Epithelial cell of esophagus (primary cell): ENCODE data around the gene SPINK7.

Source experiments
- DNase-seq: peaks from one replicate; pipeline ENCODE4 v3.0.0; 2010; ENCODE audit warnings: low read depth
- H3K4me3 ChIP-seq: 2 replicates; pipeline ENCODE4 v1.5.1; 2011; ENCODE audit warnings: mild to moderate bottlenecking, low read length, control low read depth
- TF ChIP-seq, protein P1 (sequence below): IDR thresholded peaks from 2 replicates; pipeline ENCODE4 v1.5.1; 2011; ENCODE audit warnings: low read depth, mild to moderate bottlenecking, low read length, control low read depth, inconsistent platforms; ENCODE audit not compliant: insufficient read depth; ENCODE audit errors: missing control alignments

SPINK7 gene

DNA sequence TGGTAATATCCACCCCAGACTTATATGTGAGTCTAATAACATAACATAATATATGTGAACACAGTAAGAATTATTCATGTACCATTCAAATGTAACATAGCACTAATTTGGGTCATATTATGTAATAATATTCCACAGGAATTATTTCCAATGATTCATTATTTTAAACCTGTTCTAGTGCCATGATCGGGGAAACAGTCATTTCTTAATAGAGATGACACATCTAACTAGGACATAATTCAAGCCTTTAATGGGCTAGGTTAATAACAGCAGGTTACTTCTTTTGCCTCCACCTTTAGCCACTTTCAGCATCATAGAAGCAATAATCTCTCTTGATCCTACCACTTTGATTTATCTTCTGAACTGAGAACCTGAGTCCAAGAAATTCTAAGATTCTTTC, 35.5 kb downstream of the SPINK7 start:
- no peak overlapping the region for H3K4me3 ChIP-seq
- peak; percentile 71 for DNase-seq
- TF ChIP-seq, protein P1, sequence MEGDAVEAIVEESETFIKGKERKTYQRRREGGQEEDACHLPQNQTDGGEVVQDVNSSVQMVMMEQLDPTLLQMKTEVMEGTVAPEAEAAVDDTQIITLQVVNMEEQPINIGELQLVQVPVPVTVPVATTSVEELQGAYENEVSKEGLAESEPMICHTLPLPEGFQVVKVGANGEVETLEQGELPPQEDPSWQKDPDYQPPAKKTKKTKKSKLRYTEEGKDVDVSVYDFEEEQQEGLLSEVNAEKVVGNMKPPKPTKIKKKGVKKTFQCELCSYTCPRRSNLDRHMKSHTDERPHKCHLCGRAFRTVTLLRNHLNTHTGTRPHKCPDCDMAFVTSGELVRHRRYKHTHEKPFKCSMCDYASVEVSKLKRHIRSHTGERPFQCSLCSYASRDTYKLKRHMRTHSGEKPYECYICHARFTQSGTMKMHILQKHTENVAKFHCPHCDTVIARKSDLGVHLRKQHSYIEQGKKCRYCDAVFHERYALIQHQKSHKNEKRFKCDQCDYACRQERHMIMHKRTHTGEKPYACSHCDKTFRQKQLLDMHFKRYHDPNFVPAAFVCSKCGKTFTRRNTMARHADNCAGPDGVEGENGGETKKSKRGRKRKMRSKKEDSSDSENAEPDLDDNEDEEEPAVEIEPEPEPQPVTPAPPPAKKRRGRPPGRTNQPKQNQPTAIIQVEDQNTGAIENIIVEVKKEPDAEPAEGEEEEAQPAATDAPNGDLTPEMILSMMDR = no peak

DNA sequence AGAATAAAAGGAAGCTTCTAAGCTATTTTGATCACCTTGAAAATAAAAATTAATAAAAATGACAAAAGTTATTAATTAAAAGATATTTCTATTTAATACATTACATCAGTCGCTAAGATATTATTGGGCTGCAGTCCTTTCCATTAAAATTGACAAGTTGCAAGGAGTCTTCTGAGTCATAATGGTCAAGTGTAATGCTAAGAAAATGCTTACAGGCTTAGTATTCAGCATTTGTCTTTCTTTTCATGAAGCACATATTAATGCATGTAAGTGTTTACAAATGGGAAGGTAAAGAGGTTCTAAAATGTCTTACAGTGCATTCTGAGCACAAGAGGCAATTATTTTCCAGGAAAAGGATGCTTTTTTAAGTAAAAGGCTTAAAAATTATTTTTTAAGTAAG, 40.5 kb downstream of the SPINK7 start:
- TF ChIP-seq, protein P1 = no peak
- H3K4me3 ChIP-seq = no peak overlapping the region
- DNase-seq = peak; percentile 48

DNA sequence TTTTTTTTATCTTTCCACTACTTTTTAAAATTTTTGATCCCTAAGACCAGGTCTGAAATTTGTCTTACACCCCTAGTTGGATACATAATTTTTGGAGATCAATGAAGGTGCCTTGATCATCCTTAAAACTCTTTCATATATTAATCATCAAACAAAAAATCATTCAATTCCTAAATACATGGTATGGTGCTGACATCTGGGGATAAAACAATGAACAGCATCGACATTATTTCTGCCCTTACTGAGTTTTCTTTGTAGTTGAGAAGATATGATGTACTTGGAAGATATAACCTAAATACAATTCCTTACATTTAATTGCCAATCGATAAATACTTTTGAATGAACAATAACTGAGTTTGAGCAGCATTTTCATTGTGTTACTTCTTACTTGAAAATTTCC, 41.4 kb downstream of the SPINK7 start:
- TF ChIP-seq, protein P1 = peak; percentile 36
- no peak for DNase-seq
- H3K4me3 ChIP-seq = no peak overlapping the region

DNA sequence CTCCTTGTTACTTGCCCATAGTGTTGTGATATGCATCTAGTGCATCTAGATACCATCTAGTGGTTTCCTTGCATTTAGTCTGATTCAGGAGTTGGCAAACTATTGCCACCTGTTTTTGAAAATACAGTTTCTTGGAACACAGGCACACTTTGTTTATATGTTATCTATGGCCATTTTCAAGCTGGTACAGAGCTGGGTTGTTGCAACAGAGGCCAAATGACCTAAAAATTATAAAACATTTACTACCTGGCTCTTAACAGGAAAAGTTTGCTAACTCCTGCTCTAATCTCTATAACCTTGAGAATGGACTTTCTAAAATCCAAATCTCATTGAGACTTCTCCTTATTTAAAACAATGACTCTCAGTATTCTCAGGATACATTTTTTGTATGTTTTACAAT, 52.1 kb downstream of the SPINK7 start:
- no peak overlapping the region for H3K4me3 ChIP-seq
- no peak for DNase-seq
- TF ChIP-seq, protein P1 = no peak
